T-helper 2 cell (primary cell): ENCODE data around the gene MLLT3.

ENCODE experiments used
- DNase-seq, 5 experiments: peaks; one replicate each; pipeline versions ENCODE4 v3.0.0 to v3.0.0-alpha.2; 2012 to 2022

MLLT3 gene

DNA sequence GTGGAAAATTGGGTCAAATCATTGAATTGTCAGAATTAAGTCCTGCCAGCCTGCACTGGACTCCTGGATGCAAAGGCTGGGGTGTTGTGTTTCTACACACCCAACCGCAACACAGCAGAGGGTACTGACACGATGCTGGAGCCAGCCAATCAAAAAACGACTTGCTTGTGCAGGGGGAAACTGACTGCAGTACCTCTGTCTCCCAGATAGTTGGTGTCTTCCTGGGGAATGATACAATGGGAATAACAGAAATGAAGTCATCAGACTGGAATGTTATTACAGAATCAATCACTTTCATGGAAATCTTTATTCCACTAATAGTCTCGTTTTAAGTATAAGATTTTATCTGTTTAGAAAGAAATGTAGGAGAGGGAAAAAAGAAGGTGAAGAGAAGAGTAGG is 330.3 kb downstream of the MLLT3 start:
- no peak for DNase-seq
